Stimulated activated CD4-positive, alpha-beta T cell treated with anti-CD3 and anti-CD28 coated beads, Interleukin-12 subunit alpha, Interleukin-12 subunit beta, amount 100 ng/mL, for 4 hours (primary cell): ENCODE data around the gene CACNA2D3.

Experiments
- DNase-seq: peaks from one replicate; pipeline ENCODE4 v3.0.0-alpha.2; 2020

CACNA2D3 gene

DNA sequence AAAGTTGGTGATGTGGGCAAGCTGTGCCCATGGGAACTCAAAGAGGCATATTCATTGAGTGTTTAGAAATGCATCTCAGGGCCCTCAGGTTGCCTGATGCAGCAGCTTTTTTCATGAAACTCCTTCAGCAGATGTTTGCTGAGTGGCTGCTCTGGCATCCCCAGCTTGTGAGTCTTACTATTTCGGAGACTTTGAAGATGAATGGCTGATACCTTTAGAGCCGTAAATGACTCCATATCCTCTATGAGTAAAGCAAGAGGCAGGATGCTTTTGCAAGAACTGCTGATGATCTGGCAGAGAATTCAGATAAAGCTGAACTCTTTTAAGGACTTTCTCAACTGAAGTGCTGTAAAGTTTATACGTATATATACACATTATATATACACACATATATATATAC is 384.3 kb downstream of the CACNA2D3 start:
- DNase-seq = no peak

DNA sequence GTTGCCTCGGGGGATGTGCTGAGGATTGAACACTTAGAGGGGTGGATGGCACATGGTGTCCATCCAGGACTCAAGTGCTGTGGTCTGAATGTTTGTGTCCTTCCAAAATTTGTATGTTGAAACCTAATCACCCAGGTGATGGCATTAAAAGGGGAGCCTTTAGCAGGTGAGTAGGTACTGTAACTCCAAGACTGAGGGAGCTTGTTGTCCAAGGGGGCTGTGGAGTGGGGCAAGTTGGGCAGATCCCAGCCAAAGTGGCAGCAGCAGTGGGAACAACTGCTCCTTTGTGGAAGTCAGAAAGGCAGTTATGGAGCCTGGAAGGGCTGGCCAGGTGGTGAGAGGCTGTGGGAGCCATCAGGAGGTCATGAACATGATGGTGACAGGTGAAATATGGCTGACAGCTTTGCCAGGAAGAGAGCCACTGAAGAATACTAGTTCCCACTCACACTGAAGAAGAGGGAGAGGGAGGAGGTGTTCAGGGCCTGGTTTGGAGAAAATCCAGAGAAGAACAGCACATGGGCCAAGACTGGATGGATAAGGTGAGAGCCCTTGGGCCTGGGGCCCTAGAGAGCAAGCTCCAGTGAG is 385.6 kb downstream of the CACNA2D3 start:
- no peak for DNase-seq

DNA sequence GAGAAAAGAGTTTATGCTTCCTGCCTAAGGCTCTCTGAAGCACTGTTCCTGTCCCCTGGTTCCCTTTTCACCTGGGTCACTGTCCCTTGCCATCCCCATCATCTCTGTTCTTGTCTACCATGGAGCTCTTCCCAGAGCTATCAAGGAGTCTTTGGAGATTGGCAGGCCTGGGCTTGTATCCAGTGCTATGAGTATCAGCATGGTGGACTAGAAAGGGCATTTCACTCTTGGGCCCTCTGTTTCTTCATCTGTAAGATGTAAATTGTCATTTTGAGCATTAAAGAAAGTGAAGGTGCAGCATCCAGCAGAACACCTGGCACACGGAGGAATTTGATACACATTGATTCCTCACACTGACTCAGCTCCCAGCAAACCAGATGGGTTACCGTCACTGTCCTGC is 388.2 kb downstream of the CACNA2D3 start:
- DNase-seq = no peak

DNA sequence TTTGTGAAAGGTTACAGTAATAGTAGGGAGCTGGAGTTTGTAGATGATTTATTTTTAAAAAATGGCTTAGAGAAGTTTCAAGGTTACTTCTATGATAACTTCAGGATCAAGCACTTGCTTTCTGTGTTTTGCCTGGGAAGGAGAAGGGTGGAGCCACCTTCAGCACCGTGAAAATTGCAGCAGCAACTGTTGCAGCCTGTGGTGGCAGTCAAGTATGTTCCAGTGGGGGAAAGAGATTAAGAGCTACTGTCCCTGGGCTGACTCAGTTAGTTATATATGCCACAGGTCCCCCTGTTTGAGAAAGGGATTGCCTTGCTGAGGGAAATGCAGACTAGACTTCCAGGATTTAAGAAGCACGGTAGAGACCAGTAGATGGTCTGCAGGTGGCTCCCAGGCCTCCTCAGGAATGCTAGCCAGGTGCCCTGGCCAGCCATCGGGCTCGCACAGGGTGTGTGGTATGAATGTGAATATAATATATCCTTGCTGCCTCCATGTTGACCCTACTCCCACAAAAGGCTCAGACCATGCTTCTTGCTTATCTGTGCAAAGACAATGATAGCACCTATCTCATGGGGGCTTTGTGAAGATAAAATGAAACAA is 389.5 kb downstream of the CACNA2D3 start:
- no peak for DNase-seq

DNA sequence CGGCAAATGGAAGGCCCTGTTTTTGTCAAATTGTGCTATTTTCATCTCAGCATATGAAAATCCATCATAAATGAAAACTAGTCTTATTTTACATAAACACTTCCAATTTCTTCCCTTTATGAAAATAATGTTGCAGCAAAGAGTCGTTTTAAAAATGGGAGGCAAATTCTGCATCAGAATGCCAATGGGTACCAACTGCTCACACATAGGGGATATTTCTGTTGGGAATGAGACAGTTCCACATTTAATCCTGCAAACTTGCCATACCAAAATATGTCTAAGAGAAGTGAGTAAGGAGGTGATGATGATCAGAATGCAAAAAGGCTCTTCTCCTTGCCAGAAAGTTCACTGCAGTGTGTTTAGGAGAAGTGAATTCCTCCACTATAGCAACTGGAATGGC is 391.7 kb downstream of the CACNA2D3 start:
- no peak for DNase-seq

DNA sequence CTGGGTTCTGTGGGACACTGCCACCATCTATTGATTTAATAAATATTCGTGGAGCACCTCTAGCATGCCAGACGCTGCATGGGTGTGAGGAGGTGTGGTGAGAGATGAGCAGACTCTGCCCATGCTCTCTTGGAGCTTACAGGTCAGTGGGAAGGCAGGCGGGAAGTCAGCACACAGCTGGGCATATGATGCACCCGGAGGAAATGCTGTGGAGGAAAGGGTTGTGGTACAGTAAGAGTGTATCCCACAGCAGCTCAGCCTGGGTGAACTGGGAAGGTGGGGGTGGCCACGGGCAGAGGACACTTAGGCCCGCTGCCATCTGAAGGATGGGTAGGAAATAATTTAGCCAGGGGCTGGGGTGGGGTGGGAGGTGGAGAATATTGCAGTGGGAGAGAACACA is 392.1 kb downstream of the CACNA2D3 start:
- DNase-seq = no peak

DNA sequence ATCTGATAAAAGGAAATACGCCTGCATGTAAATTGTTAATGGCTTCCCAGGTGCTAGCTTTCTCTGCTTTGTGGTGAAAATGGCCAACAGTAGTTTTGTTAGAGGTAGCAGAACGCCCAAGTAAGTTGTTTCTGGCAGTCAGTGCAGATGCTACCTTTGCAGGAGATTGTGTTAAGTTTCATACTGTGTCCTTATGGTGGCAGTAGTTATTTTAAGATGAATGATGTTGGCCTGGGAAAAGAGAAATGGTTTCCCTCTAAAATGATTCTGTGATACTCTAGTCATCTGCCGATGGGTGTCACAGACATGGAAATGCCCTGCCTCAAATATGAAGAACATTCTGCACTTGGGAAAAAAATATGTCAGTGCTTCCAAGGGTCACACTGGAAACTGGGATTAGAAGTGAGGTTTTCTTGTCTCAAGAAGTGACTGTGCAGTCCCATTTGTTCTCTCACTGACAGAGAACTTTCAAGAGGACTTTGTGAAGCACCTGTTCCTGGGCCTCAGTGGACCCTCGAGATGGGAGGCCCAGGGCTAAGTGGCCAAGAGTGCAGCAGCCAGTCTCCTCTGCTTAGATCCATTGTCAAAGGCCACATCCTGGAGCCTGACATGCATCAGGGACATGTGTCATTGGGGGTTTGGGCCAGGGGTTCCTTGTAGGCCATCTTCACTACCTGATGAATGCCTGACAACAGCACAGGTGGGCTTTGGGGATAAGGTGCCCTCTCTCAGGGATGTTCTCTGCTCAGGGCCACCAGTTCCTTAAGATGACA is 393.3 kb downstream of the CACNA2D3 start:
- DNase-seq = no peak

DNA sequence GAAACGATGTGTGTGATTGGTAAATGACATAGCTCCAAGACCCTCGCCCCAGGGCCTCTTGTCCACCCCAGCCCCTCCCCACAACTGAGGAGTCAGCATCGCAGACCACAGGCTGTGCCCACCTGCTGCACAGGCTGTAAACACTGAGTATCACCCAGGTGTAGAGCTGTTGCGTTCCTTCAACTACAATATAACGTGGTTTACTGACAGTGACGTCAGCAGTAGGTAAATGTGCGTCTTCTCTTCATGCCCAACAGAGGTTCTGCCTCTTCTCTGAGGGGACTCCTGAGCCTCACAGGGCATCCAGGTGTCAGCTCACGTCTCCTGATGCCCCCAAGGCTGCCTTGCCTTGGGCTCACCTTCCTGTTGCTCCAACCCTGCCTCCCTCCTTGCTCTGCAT is 395.1 kb downstream of the CACNA2D3 start:
- no peak for DNase-seq

DNA sequence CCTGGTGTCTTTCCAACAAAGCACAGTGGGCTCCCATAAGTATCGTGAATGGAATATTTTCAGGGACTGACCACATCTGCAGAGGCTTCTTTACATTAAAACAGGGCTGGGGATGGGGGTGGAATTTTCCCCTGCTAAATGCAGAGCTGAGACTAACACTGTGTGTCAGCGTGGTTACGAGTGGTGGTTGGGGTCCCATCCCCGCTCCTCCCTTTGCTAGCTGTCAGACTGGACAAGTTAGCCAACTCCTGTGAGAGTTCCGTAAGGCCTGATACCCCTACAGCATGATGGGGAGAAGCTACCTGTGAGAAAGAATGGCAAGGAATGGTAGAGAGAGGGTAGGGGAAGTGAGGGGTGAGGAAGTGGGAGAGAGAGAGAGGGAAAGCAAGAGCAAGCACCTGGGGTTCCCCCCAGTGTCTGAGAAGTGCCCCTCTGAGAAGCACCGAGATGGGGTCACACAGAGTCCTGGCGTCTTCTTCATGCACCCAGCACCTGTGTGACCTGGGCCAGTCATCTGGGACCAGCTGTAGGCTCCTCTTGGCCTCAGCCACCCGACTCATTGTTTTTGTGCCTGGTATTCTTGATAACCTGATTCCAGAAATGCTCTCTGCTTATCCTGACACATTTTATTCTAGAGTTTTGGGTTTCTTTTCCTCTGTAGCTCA is 395.8 kb downstream of the CACNA2D3 start:
- no peak for DNase-seq

DNA sequence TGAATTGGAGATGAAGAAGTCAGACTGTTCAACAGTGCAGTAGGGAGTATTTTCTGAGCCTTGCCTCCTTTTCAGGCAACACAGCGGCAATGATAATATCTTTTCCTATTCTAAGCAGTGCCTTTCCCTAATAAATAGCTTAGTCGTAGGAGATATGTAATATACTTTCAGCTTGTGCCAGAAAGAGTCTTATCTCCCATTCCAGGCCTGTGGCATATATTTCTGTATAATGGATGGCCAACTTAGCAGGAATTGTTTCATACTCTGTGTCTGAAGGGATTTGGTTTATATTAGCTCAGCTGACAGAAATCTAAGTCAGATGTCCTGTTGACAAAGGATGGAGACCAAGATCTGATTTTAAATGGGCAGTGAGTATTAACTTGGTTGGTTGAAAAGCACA is 397.1 kb downstream of the CACNA2D3 start:
- no peak for DNase-seq

DNA sequence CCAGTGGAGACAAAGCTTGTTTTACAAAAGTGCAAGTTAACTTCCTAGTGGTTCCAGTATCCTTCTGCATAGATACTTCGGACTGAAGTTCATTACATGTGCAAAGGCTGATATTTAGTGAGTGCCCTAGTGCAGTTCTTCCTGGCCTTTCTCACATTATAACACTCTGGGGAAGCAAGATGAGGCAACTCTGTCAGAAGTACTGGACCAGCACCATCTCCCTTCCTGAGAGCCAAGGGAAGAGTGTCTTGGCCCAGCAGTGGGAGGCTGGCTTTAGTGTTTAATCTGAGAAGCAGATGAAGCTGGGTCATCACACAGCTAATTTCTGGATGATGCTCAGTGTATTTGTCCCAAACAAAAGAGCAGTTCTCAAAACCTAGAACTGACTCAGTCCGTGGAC is 397.7 kb downstream of the CACNA2D3 start:
- no peak for DNase-seq

DNA sequence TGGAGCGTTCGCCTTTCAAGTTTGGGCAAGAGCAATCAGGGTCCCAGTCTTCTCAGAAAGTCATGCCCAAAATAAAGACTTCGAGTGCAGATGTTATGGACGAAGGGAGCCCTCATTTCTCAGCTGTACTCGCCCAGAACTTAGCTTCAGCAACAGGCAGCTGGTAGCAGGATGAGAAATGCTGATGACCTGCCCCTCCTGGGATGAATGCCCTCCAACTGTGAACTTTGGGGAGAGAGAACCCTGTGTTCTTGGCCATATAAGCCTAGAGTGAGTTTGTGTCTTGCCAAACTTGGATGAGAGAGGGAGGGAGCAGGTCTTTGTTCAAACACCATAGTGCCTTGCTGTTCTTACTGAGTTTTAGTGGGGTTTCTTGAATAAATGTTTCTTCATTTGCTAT is 405.2 kb downstream of the CACNA2D3 start:
- no peak for DNase-seq

DNA sequence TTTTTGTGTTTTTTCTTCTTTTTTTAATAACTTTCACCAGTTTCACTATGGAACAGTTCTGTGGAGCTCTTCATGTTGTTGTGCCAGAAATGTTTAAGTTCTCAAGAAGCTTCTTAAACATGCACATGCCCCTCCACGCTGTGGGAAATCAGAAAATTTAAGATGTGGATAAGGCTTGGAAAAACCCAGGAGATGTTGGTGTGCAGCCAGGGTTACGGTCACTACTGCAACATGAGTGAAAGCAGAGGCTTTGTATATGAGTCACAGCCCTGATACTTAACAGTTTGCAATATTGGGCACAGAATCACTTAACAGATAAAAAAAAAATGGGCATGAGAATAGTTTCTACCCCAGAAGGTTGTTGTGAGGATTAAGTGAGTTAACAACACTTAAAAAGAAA is 405.6 kb downstream of the CACNA2D3 start:
- no peak for DNase-seq

DNA sequence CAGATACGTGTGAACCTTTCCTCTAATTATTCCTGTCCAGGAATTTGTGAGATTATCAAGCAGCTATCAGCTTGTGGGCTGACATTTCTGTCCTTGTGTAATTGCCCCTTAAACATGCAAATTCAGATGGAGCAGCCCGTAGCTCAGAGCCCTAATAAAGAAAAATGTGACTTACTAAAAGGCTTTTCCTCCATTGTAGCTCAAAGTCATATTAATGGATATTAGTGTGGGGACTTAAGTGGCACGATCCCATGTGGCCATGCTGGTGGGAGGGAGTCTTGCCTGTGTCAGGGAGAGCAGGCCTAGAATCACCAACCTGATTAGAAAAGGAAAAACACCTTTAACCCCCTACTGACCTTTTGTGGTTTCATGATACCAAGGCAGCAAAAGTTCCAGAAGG is 406.3 kb downstream of the CACNA2D3 start:
- no peak for DNase-seq

DNA sequence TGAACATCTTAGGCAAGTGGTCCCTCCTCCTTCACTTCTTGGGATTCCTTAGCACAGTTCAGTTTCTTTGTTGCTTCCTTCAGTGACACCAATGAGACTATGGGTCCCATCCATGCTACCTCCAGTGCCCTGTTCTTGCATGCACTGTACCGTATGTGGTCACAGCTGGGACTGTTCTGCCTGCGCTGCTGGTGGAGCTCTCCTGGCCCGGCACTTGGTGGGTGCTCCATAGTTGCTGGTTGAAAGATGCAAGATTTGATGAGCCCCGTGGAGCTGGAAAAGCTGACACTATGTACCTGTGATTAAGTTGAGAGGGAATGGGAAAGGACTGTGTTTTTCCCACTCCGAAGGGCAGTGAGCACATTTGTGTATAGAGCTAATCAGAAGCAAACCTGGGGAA is 407.7 kb downstream of the CACNA2D3 start:
- DNase-seq = no peak

DNA sequence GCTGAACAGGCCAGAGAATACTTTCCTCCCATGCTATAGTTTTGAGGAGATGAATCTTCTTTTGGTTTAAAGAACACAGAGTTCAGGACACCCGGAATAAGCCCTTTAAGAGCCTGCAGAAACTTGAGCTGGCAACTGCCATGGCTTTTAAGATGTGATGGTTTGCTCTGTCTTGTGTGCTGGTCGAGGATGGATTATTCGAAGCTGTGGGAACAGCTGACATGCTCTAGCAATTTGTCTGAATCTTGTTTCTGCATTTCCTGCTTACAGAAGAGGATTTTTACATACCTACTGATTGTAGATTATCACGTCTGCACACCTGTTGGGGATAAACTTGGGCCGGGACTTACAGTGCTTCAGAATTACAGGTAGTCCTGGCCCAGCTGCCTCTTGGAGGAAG is 408.6 kb downstream of the CACNA2D3 start:
- DNase-seq = no peak

DNA sequence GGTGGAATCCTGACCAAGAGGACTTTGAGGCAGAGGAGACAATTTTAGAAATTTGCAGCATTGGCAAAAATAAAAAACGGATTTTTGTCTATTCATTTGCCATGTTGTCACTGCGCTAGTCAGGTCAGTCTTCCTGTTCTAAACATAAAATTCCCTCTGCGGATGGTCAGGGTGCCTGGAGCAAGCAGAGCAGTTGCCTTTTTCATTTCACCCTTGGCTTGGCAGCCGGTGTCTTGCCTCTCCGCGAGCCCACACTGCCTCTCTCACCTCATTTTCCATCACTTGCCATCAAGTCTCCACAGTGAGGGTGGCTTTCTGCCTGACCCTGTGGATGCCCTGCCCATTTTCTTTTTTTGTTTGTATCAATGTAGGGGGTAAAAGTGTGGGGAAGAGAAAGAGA is 409.4 kb downstream of the CACNA2D3 start:
- DNase-seq = no peak

DNA sequence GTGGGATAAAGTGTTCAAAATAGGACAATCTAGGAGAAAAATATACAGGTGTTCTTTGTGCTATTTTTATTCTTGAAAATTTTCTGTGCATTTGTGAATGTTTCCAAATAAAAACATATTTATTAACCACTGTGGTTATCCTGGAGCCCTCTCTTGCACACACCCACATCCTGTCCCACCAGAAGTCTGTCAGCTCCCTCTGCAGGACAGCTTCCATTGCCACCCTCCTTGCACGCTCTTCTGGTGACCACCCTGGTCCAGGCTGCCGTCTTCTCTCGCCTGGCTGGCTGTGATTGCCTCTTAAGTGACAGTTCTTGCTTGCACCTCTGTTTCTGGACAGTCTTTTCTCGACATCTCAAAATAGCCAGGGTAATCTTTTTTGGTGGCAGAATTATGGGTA is 411.5 kb downstream of the CACNA2D3 start:
- no peak for DNase-seq

DNA sequence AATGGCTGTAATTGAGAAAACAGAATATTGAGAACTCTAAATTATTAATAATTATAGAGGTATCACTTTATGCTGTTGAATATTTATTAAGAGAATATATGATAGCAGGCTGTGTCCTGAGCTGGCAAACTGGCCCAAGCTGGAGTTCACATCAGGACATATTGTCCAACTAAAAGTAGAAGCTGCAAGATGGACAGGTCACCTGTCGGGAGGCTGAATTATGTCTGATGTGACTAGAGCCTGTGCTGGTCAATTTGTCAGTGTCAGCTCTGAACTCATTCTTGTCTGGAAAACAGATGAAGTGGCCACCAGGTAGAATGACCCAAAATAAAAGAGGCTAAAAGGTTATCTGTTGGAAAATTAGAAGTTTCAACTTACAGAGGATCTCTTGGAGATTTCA is 413.3 kb downstream of the CACNA2D3 start:
- no peak for DNase-seq

DNA sequence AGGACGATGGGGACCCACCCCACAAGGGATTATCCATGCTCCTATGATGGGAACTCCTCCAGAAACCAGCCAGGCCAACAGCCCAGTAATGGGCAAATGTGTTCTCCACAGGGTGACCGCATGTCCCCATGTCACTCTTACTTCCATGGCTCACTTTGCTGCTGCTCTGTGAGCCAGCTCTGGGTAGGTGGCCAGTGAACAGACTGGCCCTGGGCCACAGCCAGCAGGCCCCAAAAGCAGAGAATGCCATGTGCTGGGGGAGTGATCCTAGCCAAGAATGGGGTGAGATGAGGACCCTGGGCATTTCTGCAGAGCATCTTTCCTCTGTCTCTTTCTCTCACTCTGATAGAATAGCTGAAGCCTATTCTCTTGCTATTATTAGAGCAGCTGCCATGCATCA is 414.1 kb downstream of the CACNA2D3 start:
- no peak for DNase-seq

DNA sequence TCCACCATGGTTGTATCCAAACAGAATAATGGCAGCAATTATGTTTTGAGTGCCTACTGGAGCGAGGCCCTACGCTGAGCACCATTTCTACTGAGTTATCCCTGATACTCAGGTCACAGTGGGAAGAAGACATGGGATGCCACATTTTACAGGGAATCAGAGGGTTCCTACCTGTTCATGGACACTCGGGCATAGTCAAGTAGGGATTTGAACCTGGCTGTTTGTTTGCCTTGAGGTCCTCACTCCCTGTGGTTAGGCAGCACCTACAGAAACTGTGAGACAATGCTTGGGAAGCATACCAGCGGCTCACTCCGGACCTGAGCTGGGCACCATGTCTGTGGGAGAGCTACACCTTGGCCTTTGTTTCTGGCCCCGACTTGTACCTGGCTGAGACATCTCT is 415.2 kb downstream of the CACNA2D3 start:
- no peak for DNase-seq

DNA sequence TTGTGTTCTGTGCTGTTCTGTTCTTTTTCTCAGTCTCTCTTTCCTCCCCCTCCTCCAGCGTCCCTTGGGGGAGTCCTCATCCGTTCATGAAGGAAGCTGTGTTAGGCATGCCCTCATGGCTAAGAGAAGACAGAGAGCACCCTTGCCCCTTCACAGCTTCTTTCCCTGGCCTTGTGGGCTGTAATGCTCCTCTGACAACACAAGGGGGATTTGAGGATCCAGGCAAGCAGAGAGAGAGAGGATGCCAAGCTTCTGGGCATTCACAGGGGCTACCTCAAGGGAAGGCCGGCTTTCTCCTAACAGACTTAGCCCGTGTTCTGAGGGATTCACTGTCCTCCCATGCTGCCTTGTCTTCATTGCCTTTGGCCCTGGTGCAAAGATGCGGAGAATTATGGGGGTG is 416.0 kb downstream of the CACNA2D3 start:
- DNase-seq = no peak

DNA sequence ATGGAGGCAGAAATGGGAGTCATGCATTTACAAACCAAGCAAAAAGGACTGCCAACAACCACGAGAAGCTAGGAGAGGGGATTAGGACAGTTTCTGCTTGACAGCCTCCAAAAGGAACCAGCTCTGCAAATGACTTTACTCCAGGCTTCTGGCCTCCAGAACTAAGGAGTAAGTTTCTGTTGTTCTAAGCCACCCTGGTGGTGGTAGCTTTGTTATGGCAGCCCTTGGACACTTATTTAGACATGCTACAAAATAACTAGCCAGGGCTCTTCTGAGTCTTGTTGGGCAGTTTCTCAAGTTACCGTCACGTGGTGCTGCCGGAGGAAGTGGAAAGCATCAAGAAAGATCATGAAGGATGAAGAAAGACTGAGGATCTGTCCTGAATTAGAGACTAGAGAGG is 419.0 kb downstream of the CACNA2D3 start:
- DNase-seq = no peak

DNA sequence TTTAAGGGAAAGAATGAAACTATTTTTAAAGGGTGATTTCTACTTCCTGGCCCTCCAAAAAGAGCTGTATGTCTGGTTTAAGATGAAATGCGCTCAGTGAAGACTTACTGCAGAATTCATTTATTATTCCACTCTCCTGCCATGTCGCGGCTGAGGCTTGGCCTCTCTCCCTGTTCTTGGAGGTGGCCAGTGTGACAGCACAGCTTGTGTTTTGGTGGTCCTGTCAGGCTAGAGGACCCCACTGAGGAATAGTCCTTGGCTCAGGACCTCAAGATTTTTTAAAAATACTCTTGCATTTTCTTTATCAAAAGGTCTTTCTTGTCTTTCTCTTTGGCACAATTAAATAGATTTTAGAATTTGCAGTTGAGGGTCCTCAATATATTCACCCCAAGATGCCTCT is 421.1 kb downstream of the CACNA2D3 start:
- DNase-seq = no peak
